Smooth muscle cell (in vitro differentiated cells): ENCODE results near the gene AATK. TPM values are rescaled to one million over a fixed set of nuclear protein-coding genes. Genes with fewer than 3 reads are reported as not detected.

Source experiments
- DNase-seq: peaks from one replicate; lab custom pipeline; 2025; ENCODE audit not compliant: unreplicated experiment; lab: John Stamatoyannopoulos, UW
- H2AFZ ChIP-seq: fragments of 200-600 bp; sonication (generic); 2 replicates; pipeline ENCODE4 v1.6.0; 2016; ENCODE audit warnings: antibody characterized with exemption, low read depth, mild to moderate bottlenecking
- H3F3A ChIP-seq: fragments of 200-600 bp; sonication (generic); 2 replicates; pipeline ENCODE4 v1.6.0; 2017; ENCODE audit warnings: antibody characterized with exemption, low read depth
- H3K27ac ChIP-seq: fragments of 200-600 bp; sonication (generic); 2 replicates; pipeline ENCODE4 v1.5.1; 2016; ENCODE audit warnings: low read depth, mild to moderate bottlenecking
- H3K27me3 ChIP-seq: fragments of 200-600 bp; sonication (generic); 2 replicates; pipeline ENCODE4 v1.6.1; 2016; ENCODE audit warnings: low read depth, mild to moderate bottlenecking
- H3K36me3 ChIP-seq: fragments of 200-600 bp; sonication (generic); 2 replicates; pipeline ENCODE4 v1.5.1; 2016; ENCODE audit warnings: low read depth
- H3K4me1 ChIP-seq: fragments of 200-600 bp; sonication (generic); 2 replicates; pipeline ENCODE4 v1.5.1; 2016; ENCODE audit warnings: low read depth
- H3K4me2 ChIP-seq: fragments of 200-600 bp; sonication (generic); 2 replicates; pipeline ENCODE4 v1.6.0; 2016; ENCODE audit warnings: mild to moderate bottlenecking
- H3K4me3 ChIP-seq: fragments of 200-600 bp; sonication (generic); 2 replicates; pipeline ENCODE4 v1.5.1; 2016; ENCODE audit warnings: mild to moderate bottlenecking
- H3K79me2 ChIP-seq: fragments of 200-600 bp; sonication (generic); 2 replicates; pipeline ENCODE4 v1.6.0; 2016; ENCODE audit warnings: low read depth, mild to moderate bottlenecking
- H3K9ac ChIP-seq: fragments of 200-600 bp; sonication (generic); 2 replicates; pipeline ENCODE4 v1.6.0; 2016; ENCODE audit warnings: low read depth
- H3K9me3 ChIP-seq: fragments of 200-600 bp; sonication (generic); replicated peaks from 2 replicates; pipeline ENCODE4 v1.5.1; 2016; ENCODE audit warnings: low read depth
- H4K20me1 ChIP-seq: fragments of 200-600 bp; sonication (generic); 2 replicates; pipeline ENCODE4 v1.6.0; 2016; ENCODE audit warnings: low read depth
- CTCF ChIP-seq: fragments of 200-600 bp; sonication (generic); IDR thresholded peaks from 2 replicates; pipeline ENCODE4 v1.5.1; 2017; ENCODE audit warnings: borderline replicate concordance, mild to moderate bottlenecking, antibody characterized with exemption; ENCODE audit not compliant: insufficient read depth, poor library complexity, severe bottlenecking
- WGBS: methylation state at CpG from one replicate; pipeline ENCODE4 v1.1.7; 2016; ENCODE audit warnings: low lambda C conversion rate; 5-methylcytosine and 5-hydroxymethylcytosine counted together
- polyA plus RNA-seq: library from polyadenylated mRNA; unstranded; fragments of >200 nt; fragmentation: Nextera tagmentation; extraction: Ambion mirVana; gene quantifications from 2 replicates; pipeline ENCODE4 v1.2.1, GENCODE V29; 2016
- total RNA-seq: library from RNA; depleted of rRNA; stranded (reverse); fragments of >200 nt; gene quantifications from 2 replicates; pipeline ENCODE4 v1.2.3, GENCODE V29; 2014

The AATK gene
- total and polyA plus RNA-seq, 2 experiments from 2014 or later, result 0.61 to 0.67 TPM

DNA sequence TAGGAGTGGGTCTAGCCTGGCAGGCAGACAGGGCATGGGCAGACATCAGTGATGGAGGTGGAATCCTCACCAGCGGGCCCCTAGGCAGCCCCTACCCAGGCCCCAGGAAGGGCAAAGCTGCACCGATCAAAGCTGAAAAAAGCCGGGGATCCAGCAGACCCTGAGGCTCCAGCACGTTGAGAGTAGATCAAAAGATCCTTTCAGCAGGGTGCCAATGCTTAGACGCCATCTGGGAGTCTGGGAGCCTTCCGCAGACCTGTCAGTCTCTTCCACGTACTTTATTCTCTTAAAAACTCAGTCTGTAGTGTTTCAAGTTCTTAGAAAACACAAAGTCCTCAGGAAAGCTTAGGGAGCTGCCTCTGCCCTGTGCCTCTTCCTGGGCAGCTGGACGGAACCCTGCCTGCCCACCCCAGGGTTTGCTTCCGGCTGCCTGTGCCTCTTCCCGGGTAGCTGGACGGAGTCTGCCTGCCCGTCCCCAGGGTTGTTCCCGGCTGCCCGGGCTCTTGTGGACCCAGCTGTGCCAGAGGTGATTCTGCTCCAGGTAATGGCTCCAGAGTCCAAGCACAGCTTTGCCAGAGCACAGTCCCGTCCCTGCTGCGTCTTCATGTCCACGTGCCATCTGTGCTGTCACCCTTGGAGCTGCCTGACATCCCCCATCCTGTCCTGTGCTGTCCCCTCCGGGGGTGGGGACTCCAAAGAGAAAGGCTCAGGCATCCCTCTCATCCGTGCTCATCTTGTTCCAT is 51.5 kb downstream of the AATK start:
- WGBS, result 87% methylated on average over 19 of the region's 19 CpGs
- H3K27ac ChIP-seq, result no peak overlapping the region
- no peak overlapping the region for H3K9ac ChIP-seq
- DNase-seq, result no peak
- no peak for TF ChIP-seq CTCF
- H3K79me2 ChIP-seq, result no peaks in the 10 kb centered on the region
- H3K27me3 ChIP-seq, result no peaks in the 10 kb centered on the region
- peaks cover 18% of the 10 kb centered on the region for H4K20me1 ChIP-seq
- H3F3A ChIP-seq, result no peaks in the 10 kb centered on the region
- no peaks in the 10 kb centered on the region for H3K9me3 ChIP-seq
- H2AFZ ChIP-seq, result no peak overlapping the region
- H3K4me3 ChIP-seq, result no peak overlapping the region
- H3K4me1 ChIP-seq, result no peaks in the 10 kb centered on the region
- H3K4me2 ChIP-seq, result no peak overlapping the region
- H3K36me3 ChIP-seq, result no peaks in the 10 kb centered on the region

DNA sequence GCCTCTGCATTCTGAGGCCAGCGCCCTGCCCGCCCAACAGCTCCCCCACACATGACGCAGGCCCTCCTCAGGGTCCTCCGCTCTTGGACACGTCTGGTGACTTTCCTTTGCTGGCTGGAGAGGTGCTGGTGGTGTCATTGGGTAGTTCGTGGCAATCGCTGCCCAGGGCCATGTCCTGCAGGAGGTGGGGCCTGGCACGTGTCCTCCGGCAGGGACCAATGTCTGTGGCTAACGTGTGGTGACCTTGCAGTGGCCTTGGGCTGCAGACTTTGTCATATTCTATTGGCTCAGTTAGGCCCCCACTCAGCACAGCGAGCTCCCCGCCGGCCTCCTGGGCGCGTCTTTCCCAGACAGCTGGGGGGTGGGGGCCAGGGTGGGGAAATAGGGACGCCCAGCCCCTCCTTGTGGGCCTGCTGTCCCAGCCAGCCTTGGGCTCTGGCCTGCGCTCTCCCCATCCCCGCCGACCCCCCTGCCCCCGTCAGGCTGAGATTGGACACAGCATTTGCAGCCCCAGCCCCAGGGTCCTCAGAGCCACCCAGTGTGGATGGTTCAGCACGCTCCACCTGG is 52.8 kb downstream of the AATK start:
- DNase-seq, result no peak
- no peak overlapping the region for H3K27ac ChIP-seq
- H3K27me3 ChIP-seq, result no peaks in the 10 kb centered on the region
- H4K20me1 ChIP-seq, result peaks cover 27% of the 10 kb centered on the region
- H3K36me3 ChIP-seq, result no peaks in the 10 kb centered on the region
- no peak overlapping the region for H2AFZ ChIP-seq
- H3K4me1 ChIP-seq, result no peaks in the 10 kb centered on the region
- H3F3A ChIP-seq, result no peaks in the 10 kb centered on the region
- H3K9me3 ChIP-seq, result no peaks in the 10 kb centered on the region
- H3K9ac ChIP-seq, result no peak overlapping the region
- no peaks in the 10 kb centered on the region for H3K79me2 ChIP-seq
- 91% methylated on average over 10 of the region's 21 CpGs for WGBS
- no peak overlapping the region for H3K4me3 ChIP-seq
- H3K4me2 ChIP-seq, result no peak overlapping the region
- no peak for TF ChIP-seq CTCF

DNA sequence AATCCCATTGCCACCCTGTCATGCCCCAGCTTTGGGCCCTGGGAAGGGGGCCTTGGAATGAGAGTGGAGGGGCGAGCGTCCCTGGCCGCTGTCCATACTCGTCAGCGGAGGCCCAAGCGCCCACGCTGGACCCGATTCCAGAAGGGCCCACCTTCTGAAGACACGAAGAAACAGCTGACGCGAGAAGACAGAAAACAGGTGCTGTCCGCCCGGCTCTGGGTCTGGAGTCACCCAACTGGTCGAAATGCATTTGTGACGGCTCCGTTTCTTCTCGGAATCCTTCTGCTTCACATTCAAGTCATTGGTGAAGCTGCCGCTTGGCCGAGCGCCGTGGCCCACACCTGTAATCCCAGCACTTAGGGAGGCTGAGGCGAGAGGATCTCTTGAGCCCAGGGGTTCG is 53.6 kb downstream of the AATK start:
- no peak overlapping the region for H3K9ac ChIP-seq

More for the DNA sequence above, 53.6 kb downstream of the AATK start:
- Histone ChIP-seq H3K4me1 (no peaks in the 10 kb centered on the region), H3K36me3 (no peaks in the 10 kb centered on the region), H3F3A (no peaks in the 10 kb centered on the region), H3K4me2 (no peak overlapping the region), H3K27ac (no peak overlapping the region), H3K9me3 (no peaks in the 10 kb centered on the region), H3K4me3 (no peak overlapping the region), H3K27me3 (no peaks in the 10 kb centered on the region), H2AFZ (no peak overlapping the region), H3K79me2 (no peaks in the 10 kb centered on the region), H4K20me1 (peaks cover 27% of the 10 kb centered on the region)
- no peak for TF ChIP-seq CTCF
- no peak for DNase-seq
- WGBS, result 94% methylated on average over 23 of the region's 23 CpGs
